ENCODE results near the gene ZNF81. TPM values are rescaled to one million over a fixed set of nuclear protein-coding genes. Genes with fewer than 3 reads are reported as not detected.

Gene ZNF81
- polyA plus RNA-seq, 1 donor from 2014 or later: 7.0 TPM

Other genes with a start within 250 kb of the ZNF81 start
- gene SYN1, start 217.0 kb upstream of the ZNF81 start, polyA plus RNA-seq: 4.3 and 6.7 TPM in 2 replicates
- gene CFP, start 207.0 kb upstream of the ZNF81 start, polyA plus RNA-seq: 2.7 and 4.8 TPM in 2 replicates
- 21.2 and 31.8 TPM in 2 replicates for gene ELK1, start 186.3 kb upstream of the ZNF81 start, polyA plus RNA-seq
- 141 and 153 TPM in 2 replicates for gene UXT, start 177.7 kb upstream of the ZNF81 start, polyA plus RNA-seq
- gene ZNF182, start 167.1 kb downstream of the ZNF81 start, polyA plus RNA-seq: 12.2 and 12.5 TPM in 2 replicates
- not detected in 2 replicates for gene SPACA5, start 170.1 kb downstream of the ZNF81 start, polyA plus RNA-seq
- 1.5 and 2.3 TPM in 2 replicates for gene ZNF630, start 234.7 kb downstream of the ZNF81 start, polyA plus RNA-seq